Inflammatory macrophage treated with lipopolysaccharide for 1 hour (primary cell): ENCODE results near the gene CTRL.

Experiments
- DNase-seq, 2 donors: peaks; one replicate each; pipeline ENCODE4 v3.0.0-alpha.2; 2020 to 2022

The CTRL gene

DNA sequence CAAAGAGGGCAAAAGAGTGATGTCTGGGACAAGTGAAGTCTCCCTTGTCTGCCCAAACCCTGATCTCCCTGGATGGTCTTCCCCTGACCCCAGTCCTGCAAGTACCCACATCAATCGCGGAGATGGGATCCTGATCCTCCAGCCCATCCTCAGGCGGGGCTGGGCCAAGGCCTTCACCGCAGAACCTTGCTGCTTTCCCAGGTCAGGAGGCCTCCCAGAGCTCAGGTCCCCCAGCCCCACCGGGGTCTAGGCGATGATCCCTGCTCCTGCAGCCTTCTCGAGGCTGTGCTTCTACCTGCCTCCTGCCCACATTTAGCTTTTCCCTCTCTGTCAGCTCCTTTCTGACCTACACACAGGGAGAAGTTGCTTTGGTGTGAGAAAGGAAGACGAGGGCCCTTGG is 30.5 kb upstream of the CTRL start:
- no peak for DNase-seq

GRCh38 chr16:67961551-67961957 is 29.9 kb upstream of the CTRL start:
- DNase-seq, result no peak

DNA sequence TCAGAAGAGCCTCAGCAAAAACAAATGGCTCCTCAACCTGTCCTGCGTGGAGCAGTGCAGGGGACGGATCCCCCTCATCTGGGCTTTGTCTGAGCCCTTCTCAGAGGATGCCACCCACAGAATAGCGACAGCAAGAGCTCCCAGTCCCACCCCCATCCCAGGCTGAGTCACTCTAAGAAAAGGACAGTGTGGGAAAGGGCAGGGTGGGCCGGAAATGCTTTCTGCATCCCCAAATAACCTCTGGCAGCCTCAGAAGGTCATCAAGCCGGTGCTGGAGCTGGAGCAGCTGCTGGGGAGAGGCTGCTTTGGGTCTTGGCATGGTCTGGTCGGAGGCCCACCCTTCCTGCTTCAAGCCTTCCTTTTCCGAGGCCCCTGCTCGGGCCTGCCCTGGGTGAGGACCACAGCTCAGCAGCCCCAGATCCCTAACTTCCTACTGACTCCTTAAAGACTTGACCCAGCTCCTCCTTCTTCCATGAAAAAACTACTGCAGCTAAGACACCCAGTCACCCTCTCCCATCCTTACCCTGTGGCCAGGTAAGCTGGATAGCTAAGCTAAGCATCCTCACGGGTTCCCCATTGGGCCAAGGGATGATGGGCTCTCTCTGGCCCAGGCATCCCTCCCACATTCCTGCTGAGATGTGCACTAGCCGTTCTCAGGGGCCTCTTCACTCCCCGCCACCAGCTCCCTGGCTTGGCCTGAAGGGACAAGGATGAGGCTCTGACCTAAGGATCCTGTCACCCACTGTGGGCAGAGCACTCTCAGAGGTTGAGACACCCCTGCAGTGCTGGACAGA is 28.1 kb upstream of the CTRL start:
- no peak for DNase-seq

DNA sequence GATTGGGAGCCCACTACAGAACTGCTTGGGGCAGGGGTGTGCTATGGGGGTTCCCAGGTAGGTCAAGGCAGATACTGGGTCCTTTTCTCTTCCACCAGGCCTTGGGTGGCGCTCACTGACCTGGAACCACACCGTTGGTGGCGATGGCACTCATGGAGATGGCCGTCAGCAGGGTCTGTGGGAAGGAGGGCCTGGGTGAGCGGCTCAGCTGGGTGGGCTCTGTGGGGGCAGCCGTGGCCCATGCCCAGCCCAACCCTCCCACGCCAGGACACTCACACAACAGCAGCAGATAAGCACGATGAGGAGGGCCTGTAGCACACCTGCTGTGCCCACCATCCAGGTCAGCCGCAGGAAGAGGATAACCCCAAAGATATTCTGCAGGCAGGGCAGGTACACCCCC is 26.0 kb upstream of the CTRL start:
- DNase-seq, result no peak

GRCh38 chr16:67954421-67955196 is 22.9 kb upstream of the CTRL start:
- DNase-seq, result no peak

DNA sequence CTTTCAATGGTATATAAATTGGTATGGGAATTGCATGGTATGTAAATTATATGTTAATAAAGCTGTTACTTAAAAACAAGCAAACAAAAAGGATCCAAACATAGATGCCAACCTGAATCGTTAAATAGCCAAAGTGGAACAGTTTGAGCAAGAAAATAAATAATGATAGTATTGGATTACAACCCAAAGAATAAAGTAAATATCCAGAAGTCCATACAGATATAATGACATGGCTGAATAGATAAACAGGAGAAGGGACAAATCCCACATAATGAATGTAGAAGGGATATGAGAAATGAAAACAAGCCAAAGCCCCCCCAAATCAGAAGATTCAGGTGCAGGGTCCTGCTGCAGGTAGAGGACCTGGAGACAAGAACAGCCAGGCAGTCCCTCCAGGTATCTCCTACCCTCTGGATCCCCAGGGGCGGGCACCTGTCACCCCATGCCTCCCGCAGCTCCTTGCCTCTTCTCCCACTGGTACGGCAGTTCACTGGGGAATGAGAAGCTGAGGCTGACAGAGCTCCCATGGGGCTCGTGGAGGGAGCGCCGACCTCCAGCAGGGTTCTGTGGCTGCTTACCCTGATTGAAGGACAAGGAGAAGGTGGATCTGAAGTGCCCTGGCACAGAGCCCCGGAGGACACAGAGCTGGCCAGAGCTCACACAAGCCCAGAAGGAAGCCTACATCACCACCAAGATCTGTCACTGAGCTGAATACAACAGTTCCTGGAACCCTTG is 22.1 kb upstream of the CTRL start:
- DNase-seq, result no peak

DNA sequence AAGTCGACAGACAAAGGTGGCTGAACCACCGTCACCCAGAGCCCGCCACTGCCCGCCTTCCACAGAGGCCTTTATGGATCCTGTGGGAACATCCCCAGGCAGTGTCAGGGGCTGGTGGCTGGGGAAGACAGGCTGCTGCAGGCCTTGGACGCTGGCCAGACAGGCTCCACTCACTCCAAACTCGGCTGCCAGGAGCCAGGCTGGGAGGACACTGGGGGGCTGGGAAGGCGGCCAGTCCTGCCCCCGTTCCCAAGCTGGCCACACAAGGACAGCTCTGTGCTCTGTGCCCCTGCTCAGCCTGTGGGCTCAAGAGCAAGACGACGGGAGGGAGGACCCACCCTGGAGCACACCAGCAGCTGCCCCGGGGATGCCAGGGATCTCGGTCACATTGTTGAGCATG is 19.8 kb upstream of the CTRL start:
- DNase-seq, result no peak

- no peak for DNase-seq
Observed at GRCh38 chr16:67950335-67950843, 18.7 kb upstream of the CTRL start.

- DNase-seq, result no peak
Observed at GRCh38 chr16:67949645-67950044, 18.0 kb upstream of the CTRL start.

GRCh38 chr16:67948015-67948414 is 16.4 kb upstream of the CTRL start:
- DNase-seq, result no peak

DNA sequence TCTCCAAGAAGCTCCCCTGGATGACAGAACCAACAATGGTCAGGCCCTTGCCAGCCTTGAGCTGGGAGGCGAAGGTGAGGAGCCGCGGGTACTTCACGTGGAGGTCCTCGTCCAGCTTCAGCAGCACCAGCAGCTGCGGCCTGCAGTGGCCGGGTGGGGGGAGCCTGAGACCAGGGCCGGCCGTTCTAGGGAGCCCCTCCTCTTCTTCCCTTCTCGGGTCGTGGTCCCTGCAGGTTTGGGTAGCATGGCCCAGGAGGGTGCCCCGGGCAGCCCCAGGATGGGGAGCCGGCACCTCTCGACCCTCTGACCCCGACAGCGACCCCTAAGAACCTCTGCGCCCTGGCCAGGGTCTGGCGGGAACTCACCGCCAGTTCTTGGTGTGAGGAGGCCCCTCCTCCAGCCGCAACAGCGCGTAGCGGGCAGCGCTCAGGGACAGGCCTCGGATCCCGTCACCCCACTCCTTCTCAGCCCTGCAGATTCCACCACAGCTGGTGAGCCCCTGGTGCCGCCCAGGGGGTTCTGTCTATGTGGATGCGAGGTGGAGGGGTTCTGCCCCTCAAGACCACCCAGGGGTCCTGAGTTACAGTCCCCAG is 15.4 kb upstream of the CTRL start:
- no peak for DNase-seq

DNA sequence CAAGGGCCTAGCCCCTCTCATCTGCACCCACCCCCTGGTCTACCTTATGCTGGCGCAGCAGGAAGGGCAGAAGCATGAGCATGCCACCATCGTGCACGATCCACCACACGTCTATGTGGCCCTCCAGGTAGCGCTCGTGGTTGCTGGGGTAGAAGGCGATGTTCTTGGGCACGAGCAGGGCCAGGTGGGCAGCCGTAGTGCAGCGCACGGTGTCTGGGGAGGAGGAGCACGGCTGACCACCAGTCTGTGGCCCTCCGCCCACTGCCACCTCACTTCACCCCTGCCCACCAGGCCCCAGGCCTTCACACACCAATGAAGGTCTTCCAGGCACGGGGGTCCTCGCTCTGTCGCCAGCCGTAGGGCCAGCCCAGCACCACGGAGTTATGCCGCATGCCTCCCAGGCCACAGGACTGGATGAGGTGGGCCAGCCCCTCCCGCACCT is 14.5 kb upstream of the CTRL start:
- no peak for DNase-seq

- no peak for DNase-seq
Observed at GRCh38 chr16:67945392-67945933, 13.8 kb upstream of the CTRL start.

GRCh38 chr16:67944690-67945391 is 13.2 kb upstream of the CTRL start:
- no peak for DNase-seq

GRCh38 chr16:67943619-67944504 is 12.2 kb upstream of the CTRL start, which contains the start of gene LCAT:
Gene LCAT (minus strand): TSS chr16:67944120. CDS start chr16:67944101, 19 bp downstream.
- DNase-seq, result no peak

DNA sequence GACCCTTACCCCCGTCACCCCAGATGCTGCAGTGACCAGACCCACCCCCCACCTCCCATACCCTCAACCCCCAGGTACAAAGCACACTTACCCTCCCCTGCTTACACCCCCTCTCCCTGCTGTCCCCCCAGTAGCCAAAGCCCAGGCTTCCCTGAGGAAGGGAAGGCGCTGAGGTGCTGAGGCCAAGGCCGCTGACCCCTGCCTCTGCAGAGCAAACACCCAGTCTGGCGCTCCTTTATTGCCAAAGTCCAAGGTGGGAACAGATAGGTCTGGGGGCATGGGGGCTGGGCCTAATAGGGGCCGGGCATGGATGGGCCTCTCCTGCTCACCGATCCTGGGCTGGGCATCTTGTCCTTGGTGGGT is 11.6 kb upstream of the CTRL start:
- no peak for DNase-seq

DNA sequence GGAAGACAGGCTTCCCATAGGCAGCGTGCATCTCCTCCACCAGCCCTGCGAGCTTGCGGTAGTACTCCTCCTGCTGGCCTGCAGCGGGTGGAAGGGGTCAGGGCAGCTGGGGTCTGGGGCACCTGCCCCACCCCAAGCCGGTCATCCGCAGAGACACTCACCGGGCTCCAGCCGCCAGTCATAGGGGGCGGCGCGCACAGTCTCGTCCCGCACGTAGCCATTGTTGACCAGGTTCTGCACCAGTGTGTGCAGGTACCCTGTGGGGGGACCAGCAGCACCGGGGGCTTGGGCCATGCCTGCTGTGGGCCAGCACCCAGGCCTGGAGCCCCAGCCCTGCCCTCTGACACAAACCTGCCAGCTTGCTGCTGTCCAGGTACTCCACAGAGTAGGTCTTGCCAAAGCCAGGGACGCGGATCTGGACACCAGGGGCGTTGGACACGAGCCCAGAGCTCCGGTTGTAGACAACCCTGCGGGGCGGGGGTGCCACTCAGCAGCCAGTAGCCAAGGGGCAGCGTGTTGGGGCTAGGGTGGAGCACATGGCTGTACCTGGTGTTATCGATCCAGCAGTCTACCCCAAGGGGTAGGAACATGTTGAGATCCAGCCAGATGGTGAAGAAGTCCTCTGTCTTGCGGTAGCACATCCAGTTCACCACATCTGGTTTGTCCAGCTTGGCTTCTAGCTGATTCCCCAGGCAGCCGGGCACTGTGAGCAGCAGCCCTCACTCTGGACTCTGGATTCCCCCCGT is 11.0 kb upstream of the CTRL start:
- DNase-seq, result no peak

GRCh38 chr16:67942200-67942509 is 10.5 kb upstream of the CTRL start:
- DNase-seq, result peak in 1 of 2 donors; percentile 26

- no peak for DNase-seq
Observed at GRCh38 chr16:67941469-67942199, 10.0 kb upstream of the CTRL start.
